Hepatocyte (in vitro differentiated cells): Measurements from ENCODE around the gene NHS. TPM values are rescaled to one million over a fixed set of nuclear protein-coding genes. Genes with fewer than 3 reads are reported as not detected.

Experiments
- DNase-seq: peaks from one replicate; pipeline ENCODE4 v3.0.0-alpha.2; 2016; ENCODE audit warnings: low spot score
- H2AFZ ChIP-seq: fragments of 200-600 bp; sonication (generic); 2 replicates; pipeline ENCODE4 v1.6.0; 2016; ENCODE audit warnings: antibody characterized with exemption, mild to moderate bottlenecking
- H3K27ac ChIP-seq: fragments of 200-600 bp; sonication (generic); 2 replicates; pipeline ENCODE4 v1.5.1; 2016; ENCODE audit warnings: mild to moderate bottlenecking
- H3K27me3 ChIP-seq: fragments of 200-600 bp; sonication (generic); 2 replicates; pipeline ENCODE4 v1.6.1; 2016
- H3K36me3 ChIP-seq: fragments of 200-600 bp; sonication (generic); replicated peaks from 2 replicates; pipeline ENCODE4 v1.5.1; 2016; ENCODE audit warnings: low read depth; ENCODE audit not compliant: insufficient read depth
- H3K4me1 ChIP-seq: fragments of 200-600 bp; sonication (generic); 2 replicates; pipeline ENCODE4 v1.5.1; 2016; ENCODE audit warnings: mild to moderate bottlenecking, moderate library complexity; ENCODE audit not compliant: insufficient read depth
- H3K4me2 ChIP-seq: fragments of 200-600 bp; sonication (generic); 2 replicates; pipeline ENCODE4 v1.6.0; 2016
- H3K4me3 ChIP-seq: fragments of 200-600 bp; sonication (generic); 2 replicates; pipeline ENCODE4 v1.5.1; 2016; ENCODE audit warnings: mild to moderate bottlenecking
- H3K79me2 ChIP-seq: fragments of 200-600 bp; sonication (generic); 2 replicates; pipeline ENCODE4 v1.6.0; 2017; ENCODE audit warnings: mild to moderate bottlenecking
- H3K9me2 ChIP-seq: fragments of 200-600 bp; sonication (generic); replicated peaks from 2 replicates; pipeline ENCODE4 v1.6.0; 2017; ENCODE audit warnings: mild to moderate bottlenecking; ENCODE audit not compliant: insufficient read depth
- H3K9me3 ChIP-seq: fragments of 200-600 bp; sonication (generic); 2 replicates; pipeline ENCODE4 v1.5.1; 2016; ENCODE audit warnings: low read depth, mild to moderate bottlenecking
- H4K20me1 ChIP-seq: fragments of 200-600 bp; sonication (generic); 2 replicates; pipeline ENCODE4 v1.6.0; 2016; ENCODE audit warnings: mild to moderate bottlenecking; ENCODE audit not compliant: insufficient read depth, poor library complexity, severe bottlenecking
- EZH2 ChIP-seq: fragments of 200-600 bp; sonication (generic); IDR thresholded peaks from 2 replicates; pipeline ENCODE4 v1.6.1; 2016; ENCODE audit warnings: antibody characterized with exemption, mild to moderate bottlenecking, borderline replicate concordance
- EZH2phosphoT487 ChIP-seq: fragments of 200-600 bp; sonication (generic); IDR thresholded peaks from one replicate; pipeline ENCODE4 v1.6.1; 2018; ENCODE audit warnings: antibody characterized with exemption, mild to moderate bottlenecking, low read depth, moderate library complexity; ENCODE audit not compliant: unreplicated experiment, severe bottlenecking
- WGBS: methylation state at CpG from one replicate; pipeline ENCODE4 v1.1.6; 2016; ENCODE audit warnings: low lambda C conversion rate; ENCODE audit errors: missing lambda C conversion rate; 5-methylcytosine and 5-hydroxymethylcytosine counted together
- polyA plus RNA-seq: library from polyadenylated mRNA; unstranded; fragments of >200 nt; fragmentation: Nextera tagmentation; extraction: Ambion mirVana; gene quantifications from 2 replicates; pipeline ENCODE4 v1.2.1, GENCODE V29; 2016
- total RNA-seq: library from RNA; depleted of rRNA; stranded (reverse); fragments of >200 nt; gene quantifications from 2 replicates; pipeline ENCODE4 v1.2.3, GENCODE V29; 2014
- TF ChIP-seq, protein P1 (sequence below): fragments of 200-600 bp; sonication (generic); IDR thresholded peaks from 2 replicates; pipeline ENCODE4 v1.5.1; 2016; ENCODE audit warnings: antibody characterized with exemption, mild to moderate bottlenecking; ENCODE audit not compliant: poor library complexity

NHS gene
- total and polyA plus RNA-seq, 2 experiments from 2014 or later: 0.35 to 3.1 TPM

GRCh38 chrX:17623750-17624149, 248.8 kb downstream of the NHS start:
- no peaks in the 10 kb centered on the region for H3K36me3 ChIP-seq
- no peaks in the 10 kb centered on the region for H3K9me2 ChIP-seq
- no peak overlapping the region for H2AFZ ChIP-seq
- no peak overlapping the region for H3K27ac ChIP-seq
- H3K27me3 ChIP-seq: no peaks in the 10 kb centered on the region
- H4K20me1 ChIP-seq: no peaks in the 10 kb centered on the region
- 80% methylated on average over 3 of the region's 3 CpGs for WGBS
- no peak overlapping the region for H3K4me3 ChIP-seq
- no peak overlapping the region for H3K4me2 ChIP-seq
- H3K9me3 ChIP-seq: no peaks in the 10 kb centered on the region
- DNase-seq: no peak
- no peaks in the 10 kb centered on the region for H3K4me1 ChIP-seq
- H3K79me2 ChIP-seq: no peaks in the 10 kb centered on the region
- TF ChIP-seq EZH2 (no peak), EZH2phosphoT487 (no peak)
- TF ChIP-seq, protein P1, sequence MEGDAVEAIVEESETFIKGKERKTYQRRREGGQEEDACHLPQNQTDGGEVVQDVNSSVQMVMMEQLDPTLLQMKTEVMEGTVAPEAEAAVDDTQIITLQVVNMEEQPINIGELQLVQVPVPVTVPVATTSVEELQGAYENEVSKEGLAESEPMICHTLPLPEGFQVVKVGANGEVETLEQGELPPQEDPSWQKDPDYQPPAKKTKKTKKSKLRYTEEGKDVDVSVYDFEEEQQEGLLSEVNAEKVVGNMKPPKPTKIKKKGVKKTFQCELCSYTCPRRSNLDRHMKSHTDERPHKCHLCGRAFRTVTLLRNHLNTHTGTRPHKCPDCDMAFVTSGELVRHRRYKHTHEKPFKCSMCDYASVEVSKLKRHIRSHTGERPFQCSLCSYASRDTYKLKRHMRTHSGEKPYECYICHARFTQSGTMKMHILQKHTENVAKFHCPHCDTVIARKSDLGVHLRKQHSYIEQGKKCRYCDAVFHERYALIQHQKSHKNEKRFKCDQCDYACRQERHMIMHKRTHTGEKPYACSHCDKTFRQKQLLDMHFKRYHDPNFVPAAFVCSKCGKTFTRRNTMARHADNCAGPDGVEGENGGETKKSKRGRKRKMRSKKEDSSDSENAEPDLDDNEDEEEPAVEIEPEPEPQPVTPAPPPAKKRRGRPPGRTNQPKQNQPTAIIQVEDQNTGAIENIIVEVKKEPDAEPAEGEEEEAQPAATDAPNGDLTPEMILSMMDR: no peak

DNA sequence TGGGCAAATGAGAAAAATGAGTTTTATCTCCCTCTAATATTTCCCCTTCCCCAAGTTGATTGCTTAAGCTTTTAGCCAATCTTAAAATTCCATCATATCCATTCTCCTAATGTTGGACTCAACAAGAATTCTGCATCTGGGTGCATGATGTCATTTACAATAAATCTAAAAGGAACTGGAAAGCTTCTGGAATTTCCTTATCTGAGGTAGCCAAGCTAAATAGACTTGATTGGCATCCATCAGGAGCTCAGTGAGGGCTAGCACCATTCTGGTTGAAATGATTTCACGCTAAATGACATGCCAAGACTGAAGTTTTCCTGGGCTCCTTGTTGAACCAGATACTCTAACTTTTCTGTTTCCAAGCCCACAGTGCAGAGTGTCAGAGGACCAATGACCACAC, 252.0 kb downstream of the NHS start:
- WGBS: 56% methylated on average over 1 of the region's 1 CpG
- no peaks in the 10 kb centered on the region for H3K9me2 ChIP-seq
- no peak overlapping the region for H3K27ac ChIP-seq
- H3K4me1 ChIP-seq: no peaks in the 10 kb centered on the region
- no peaks in the 10 kb centered on the region for H3K9me3 ChIP-seq
- no peak overlapping the region for H3K4me3 ChIP-seq
- TF ChIP-seq EZH2 (no peak), EZH2phosphoT487 (no peak)
- TF ChIP-seq, protein P1: no peak
- no peak overlapping the region for H2AFZ ChIP-seq
- no peaks in the 10 kb centered on the region for H4K20me1 ChIP-seq
- H3K36me3 ChIP-seq: no peaks in the 10 kb centered on the region
- no peaks in the 10 kb centered on the region for H3K79me2 ChIP-seq
- H3K27me3 ChIP-seq: no peaks in the 10 kb centered on the region
- no peak overlapping the region for H3K4me2 ChIP-seq
- no peak for DNase-seq

- TF ChIP-seq, protein P1: no peak
- TF ChIP-seq EZH2 (no peak), EZH2phosphoT487 (no peak)
- H3K79me2 ChIP-seq: no peaks in the 10 kb centered on the region
- H3K27me3 ChIP-seq: no peaks in the 10 kb centered on the region
- H2AFZ ChIP-seq: no peak overlapping the region
- no peak overlapping the region for H3K4me2 ChIP-seq
- no peak for DNase-seq
- H3K36me3 ChIP-seq: no peaks in the 10 kb centered on the region
- no peak overlapping the region for H3K4me3 ChIP-seq
- H3K27ac ChIP-seq: no peak overlapping the region
- H3K9me2 ChIP-seq: no peaks in the 10 kb centered on the region
- H4K20me1 ChIP-seq: no peaks in the 10 kb centered on the region
- no peaks in the 10 kb centered on the region for H3K4me1 ChIP-seq
- no peaks in the 10 kb centered on the region for H3K9me3 ChIP-seq
Measured at GRCh38 chrX:17628976-17629375, 254.0 kb downstream of the NHS start.

GRCh38 chrX:17629519-17629918, 254.5 kb downstream of the NHS start:
- Histone ChIP-seq H3K9me2 (no peaks in the 10 kb centered on the region), H3K27ac (no peak overlapping the region), H4K20me1 (no peaks in the 10 kb centered on the region), H3K79me2 (no peaks in the 10 kb centered on the region), H3K27me3 (no peaks in the 10 kb centered on the region), H3K4me3 (no peak overlapping the region), H3K4me2 (no peak overlapping the region), H3K4me1 (no peaks in the 10 kb centered on the region), H2AFZ (no peak overlapping the region), H3K36me3 (no peaks in the 10 kb centered on the region), H3K9me3 (no peaks in the 10 kb centered on the region)
- TF ChIP-seq EZH2 (no peak), EZH2phosphoT487 (no peak)
- TF ChIP-seq, protein P1: no peak
- DNase-seq: no peak
- WGBS: 71% methylated on average over 1 of the region's 1 CpG
